ENCODE data around the gene PRR16.

- TF ChIP-seq CREB1 (CRISPR knock-in tag; IDR thresholded peaks at IDR 0.05; ENCODE audit: low read depth): no peak
- no peak for TF ChIP-seq CTCF (conservative IDR thresholded peaks at IDR 0.05; ENCODE audit: low read depth in 2 of 2)
- no peak for TF ChIP-seq ETS1 (IDR thresholded peaks at IDR 0.05)
Observed at GRCh38 chr5:120517607-120518252, 53.6 kb downstream of the PRR16 start.

All from GM23338 (cell line).